Vagina (tissue), 2 donors: ENCODE results near the gene AATK.

ENCODE experiments used
- CTCF ChIP-seq, 3 experiments: fragments of 450-650 bp in 2 of 3; fragments of 200-600 bp in 1 of 3; sonication (generic) in 1 of 3; IDR thresholded peaks; one replicate each; pipeline ENCODE4 v1.5.1; 2017 to 2019; ENCODE audit warnings: antibody characterized with exemption in 3 of 3, mild to moderate bottlenecking in 2 of 3, moderate library complexity in 2 of 3
- POLR2A ChIP-seq, 2 donors: fragments of 450-650 bp; IDR thresholded peaks; one replicate each; pipeline ENCODE4 v1.6.1; 2017; ENCODE audit warnings: antibody characterized with exemption in 2 of 2, mild to moderate bottlenecking in 2 of 2, moderate library complexity in 2 of 2

GRCh38 chr17:81204578-81204977 is 38.6 kb upstream of the AATK start:
- TF ChIP-seq CTCF (IDR thresholded peaks at IDR 0.05): no peak
- TF ChIP-seq POLR2A (IDR thresholded peaks at IDR 0.05): no peak
